ENCODE measurements around the gene ECHDC3.

The ECHDC3 gene

GRCh38 chr10:11730779-11731178 lies 11.4 kb upstream of the ECHDC3 start:
- no peak for TF ChIP-seq CTCF (IDR thresholded peaks at IDR 0.05)

- TF ChIP-seq CTCF (IDR thresholded peaks at IDR 0.05), result no peak
These were observed 1.3 kb upstream of the ECHDC3 start for GRCh38 chr10:11740907-11741306.

DNA sequence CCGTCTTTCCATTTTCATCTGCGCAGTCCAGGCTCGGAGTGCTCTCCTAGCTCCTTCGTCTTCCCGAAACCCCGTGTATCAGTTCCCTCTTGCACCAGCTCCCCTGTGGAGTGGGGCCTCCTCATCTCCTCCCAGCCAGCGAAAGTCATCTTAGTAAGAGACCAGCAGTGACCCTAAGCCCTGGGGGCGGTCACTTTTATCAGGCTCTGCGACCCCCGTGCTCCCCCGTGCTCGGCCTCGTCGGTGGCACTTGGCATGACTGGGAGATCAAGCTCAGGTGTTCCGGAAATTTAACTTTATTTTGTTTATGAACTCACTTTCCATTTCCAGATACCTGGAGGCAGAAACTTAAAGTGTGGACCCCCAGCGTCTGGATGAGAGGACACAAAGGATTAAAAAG lies 574 bp upstream of the ECHDC3 start:
- TF ChIP-seq CTCF (IDR thresholded peaks at IDR 0.05), result no peak

- TF ChIP-seq CTCF (IDR thresholded peaks at IDR 0.05), result no peak
These were observed 657 bp downstream of the ECHDC3 start for GRCh38 chr10:11742779-11743298.

DNA sequence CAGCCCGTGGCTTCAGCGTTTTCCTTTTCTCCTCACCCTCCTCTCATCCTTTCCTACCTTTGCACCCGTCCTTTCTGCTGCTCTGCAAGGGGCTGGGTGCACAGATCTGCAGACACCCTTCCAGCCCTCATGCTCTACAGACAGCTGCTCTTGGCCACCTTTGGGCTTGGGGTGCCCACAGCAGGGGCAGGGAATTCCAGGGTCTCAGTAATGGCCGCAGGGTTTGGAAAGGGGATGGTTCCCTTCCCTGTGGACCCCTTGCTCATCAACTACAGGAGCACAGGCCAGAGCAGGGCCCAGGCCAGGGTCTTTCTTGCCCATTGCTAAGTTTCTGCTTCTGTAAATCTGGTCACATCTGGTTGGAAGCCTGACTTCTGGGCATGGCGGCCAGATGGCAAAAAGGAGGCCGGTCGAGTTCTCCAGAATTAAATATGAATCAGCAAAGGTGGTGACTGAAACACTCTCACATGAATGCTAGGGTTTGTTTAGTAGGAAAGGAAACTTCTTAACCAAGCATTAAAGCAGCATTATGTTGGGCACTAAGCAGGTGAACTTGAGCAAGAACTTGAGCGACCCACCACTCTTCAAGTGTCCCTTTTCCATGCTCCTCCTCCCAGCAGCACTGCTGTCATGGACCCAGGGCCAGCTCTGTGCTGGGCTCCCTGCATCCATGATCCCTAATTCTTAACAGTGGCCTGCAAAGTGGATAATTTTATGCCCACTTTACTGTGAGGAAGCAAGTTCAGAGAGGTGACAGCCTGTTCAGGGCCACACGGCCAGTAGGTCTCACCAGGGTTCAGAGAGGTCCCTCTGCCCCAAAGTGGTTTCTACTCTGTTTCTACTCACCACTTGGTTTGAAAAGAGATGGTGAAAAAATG lies 1.5 kb downstream of the ECHDC3 start:
- no peak for TF ChIP-seq CTCF (IDR thresholded peaks at IDR 0.05)

DNA sequence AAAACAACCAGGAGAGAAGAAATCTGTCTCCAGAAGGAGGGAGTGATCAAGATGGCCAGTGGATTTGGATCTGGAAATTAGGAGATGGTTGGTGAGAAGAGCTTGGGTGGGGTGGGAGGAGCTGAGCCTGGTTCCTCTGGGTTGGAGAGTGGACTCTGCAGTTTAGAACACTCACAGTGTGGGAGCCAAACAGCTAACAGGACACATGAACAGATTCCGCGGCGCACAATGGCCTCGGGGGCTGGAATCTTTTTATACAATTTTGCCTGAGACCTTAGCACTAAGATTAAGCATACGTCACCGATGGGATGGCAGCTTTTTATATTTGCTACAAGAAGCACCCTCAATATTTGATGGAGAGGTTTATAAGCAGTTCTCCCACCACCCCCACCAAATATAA lies 2.9 kb downstream of the ECHDC3 start:
- TF ChIP-seq CTCF (IDR thresholded peaks at IDR 0.05), result no peak

GRCh38 chr10:11746883-11747539 lies 4.8 kb downstream of the ECHDC3 start:
- TF ChIP-seq CTCF (IDR thresholded peaks at IDR 0.05), result no peak
